Mucosa of stomach (tissue), 1 donor: ENCODE results near the gene SULT2B1.

ENCODE experiments used
- H3K27me3 ChIP-seq: one replicate; pipeline ENCODE4 v1.7.0; 2013; ENCODE audit warnings: mild to moderate bottlenecking, low read length; ENCODE audit not compliant: control insufficient read depth, insufficient read depth
- H3K36me3 ChIP-seq: one replicate; pipeline ENCODE4 v1.7.0; 2013; ENCODE audit warnings: low read length; ENCODE audit not compliant: control insufficient read depth, insufficient read depth
- H3K4me1 ChIP-seq: one replicate; pipeline ENCODE4 v1.7.0; 2013; ENCODE audit warnings: mild to moderate bottlenecking, low read length; ENCODE audit not compliant: control insufficient read depth, insufficient read depth
- H3K4me3 ChIP-seq: one replicate; pipeline ENCODE4 v1.7.0; 2013; ENCODE audit warnings: low read length
- H3K9ac ChIP-seq: one replicate; pipeline ENCODE4 v1.7.0; 2013; ENCODE audit warnings: mild to moderate bottlenecking, low read length, moderate library complexity
- H3K9me3 ChIP-seq: one replicate; pipeline ENCODE4 v1.7.0; 2013; ENCODE audit warnings: mild to moderate bottlenecking, low read length, moderate library complexity; ENCODE audit not compliant: control insufficient read depth
- donor health status: Pancreatic carcinoma.

The SULT2B1 gene

DNA sequence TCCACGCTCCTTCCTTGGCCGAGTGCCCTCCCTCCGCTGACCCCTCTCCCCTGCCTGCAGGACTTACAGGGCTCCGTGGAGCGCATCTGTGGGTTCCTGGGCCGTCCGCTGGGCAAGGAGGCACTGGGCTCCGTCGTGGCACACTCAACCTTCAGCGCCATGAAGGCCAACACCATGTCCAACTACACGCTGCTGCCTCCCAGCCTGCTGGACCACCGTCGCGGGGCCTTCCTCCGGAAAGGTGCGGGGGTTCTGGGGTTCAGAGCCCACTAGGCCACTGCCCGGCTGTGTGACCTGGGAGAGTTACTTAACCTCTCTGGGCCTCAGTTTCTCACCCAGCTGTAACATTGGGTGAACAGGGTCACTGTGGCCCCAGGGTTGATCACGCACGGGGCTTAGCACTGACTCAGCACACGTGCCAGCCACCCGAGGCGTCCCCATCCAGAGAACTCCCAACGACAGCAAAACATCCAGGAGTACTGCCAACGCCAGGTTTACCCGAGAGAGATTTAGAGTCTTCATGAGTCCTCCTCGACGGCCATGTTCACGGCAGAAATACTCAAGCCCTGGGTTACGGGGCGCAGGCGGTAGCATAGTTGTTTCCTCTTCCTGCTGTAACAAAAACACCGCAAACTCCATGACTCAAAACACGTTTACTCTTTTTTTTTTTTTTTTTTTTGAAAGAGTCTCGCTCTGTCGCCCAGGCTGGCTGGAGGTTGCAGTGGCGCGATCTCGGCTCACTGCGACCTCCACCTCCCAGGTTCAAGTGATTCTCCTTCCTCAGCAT is 44.9 kb downstream of the SULT2B1 start:
- no peaks in the 10 kb centered on the region for H3K27me3 ChIP-seq
- H3K36me3 ChIP-seq, result no peaks in the 10 kb centered on the region
- H3K9me3 ChIP-seq, result no peaks in the 10 kb centered on the region
- no peak overlapping the region for H3K9ac ChIP-seq
- H3K4me3 ChIP-seq, result no peak overlapping the region
- H3K4me1 ChIP-seq, result peaks cover 3% of the 10 kb centered on the region

GRCh38 chr19:48598996-48599700 is 47.2 kb downstream of the SULT2B1 start:
- Histone ChIP-seq H3K36me3 (no peaks in the 10 kb centered on the region), H3K27me3 (no peaks in the 10 kb centered on the region)

GRCh38 chr19:48600679-48601417 is 48.9 kb downstream of the SULT2B1 start:
- H3K27me3 ChIP-seq, result no peaks in the 10 kb centered on the region
- H3K4me1 ChIP-seq, result peaks cover 19% of the 10 kb centered on the region
- H3K36me3 ChIP-seq, result no peaks in the 10 kb centered on the region

More at GRCh38 chr19:48598996-48599700, 47.2 kb downstream of the SULT2B1 start:
- H3K9me3 ChIP-seq, result no peaks in the 10 kb centered on the region
- H3K4me1 ChIP-seq, result peaks cover 19% of the 10 kb centered on the region
- H3K4me3 ChIP-seq, result no peak overlapping the region
- no peak overlapping the region for H3K9ac ChIP-seq

DNA sequence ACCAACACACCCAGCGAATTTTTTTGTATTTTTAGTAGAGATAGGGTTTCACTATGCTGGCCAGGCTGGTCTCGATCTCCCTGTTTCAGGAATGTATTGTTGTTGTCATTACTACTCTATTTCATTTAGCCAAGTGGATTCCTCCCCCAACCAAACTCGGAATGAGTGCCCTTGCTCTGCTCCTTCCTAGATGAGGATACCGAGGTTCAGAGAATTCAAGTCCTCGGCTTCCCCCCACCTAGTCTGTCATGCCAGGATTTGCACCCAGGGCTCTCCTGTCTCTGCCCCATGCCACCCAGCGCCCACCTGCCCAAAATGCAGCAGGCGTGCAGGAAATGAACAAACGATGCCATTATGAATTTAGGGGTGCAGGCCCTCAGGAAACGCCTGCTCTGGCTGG is 51.0 kb downstream of the SULT2B1 start:
- Histone ChIP-seq H3K4me1 (peaks cover 19% of the 10 kb centered on the region), H3K27me3 (no peaks in the 10 kb centered on the region), H3K9ac (peak overlapping the region; percentile 2)

More at GRCh38 chr19:48600679-48601417, 48.9 kb downstream of the SULT2B1 start:
- Histone ChIP-seq H3K9ac (no peak overlapping the region), H3K4me3 (no peak overlapping the region), H3K9me3 (no peaks in the 10 kb centered on the region)

DNA sequence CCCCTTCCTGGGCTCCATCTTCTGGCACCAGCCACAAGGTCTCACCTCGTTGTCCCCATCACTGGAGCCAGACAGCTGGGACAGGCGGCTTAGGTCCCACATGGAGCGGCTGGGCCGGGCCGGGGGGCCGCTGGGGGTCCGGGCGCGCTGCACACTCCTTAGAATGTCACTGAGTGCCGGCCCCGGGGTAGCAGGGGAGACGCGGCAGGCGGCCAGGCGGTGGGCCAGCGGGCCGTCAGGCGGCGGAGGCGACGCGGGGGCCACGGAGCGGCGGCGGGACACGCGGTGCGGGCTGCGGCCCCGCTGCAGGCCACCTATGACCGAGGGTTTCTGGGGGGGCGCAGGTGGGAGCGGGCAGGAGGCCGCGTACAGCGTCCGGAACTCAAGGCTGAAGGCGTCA is 51.5 kb downstream of the SULT2B1 start:
- Histone ChIP-seq H3K9ac (no peak overlapping the region), H3K27me3 (no peaks in the 10 kb centered on the region)

More for the DNA sequence above, 51.0 kb downstream of the SULT2B1 start:
- H3K9me3 ChIP-seq, result no peaks in the 10 kb centered on the region
- H3K4me3 ChIP-seq, result no peak overlapping the region
- no peaks in the 10 kb centered on the region for H3K36me3 ChIP-seq

GRCh38 chr19:48603850-48604249 is 51.9 kb downstream of the SULT2B1 start:
- Histone ChIP-seq H3K36me3 (no peaks in the 10 kb centered on the region), H3K4me1 (peaks cover 23% of the 10 kb centered on the region), H3K27me3 (no peaks in the 10 kb centered on the region), H3K4me3 (no peak overlapping the region), H3K9ac (no peak overlapping the region), H3K9me3 (no peaks in the 10 kb centered on the region)

More for the DNA sequence above, 51.5 kb downstream of the SULT2B1 start:
- H3K4me3 ChIP-seq, result no peak overlapping the region
- peaks cover 19% of the 10 kb centered on the region for H3K4me1 ChIP-seq
- no peaks in the 10 kb centered on the region for H3K9me3 ChIP-seq
- H3K36me3 ChIP-seq, result no peaks in the 10 kb centered on the region

GRCh38 chr19:48606463-48607358 is 54.7 kb downstream of the SULT2B1 start, which contains the start of gene SPACA4:
SPACA4 (plus strand) TSS chr19:48606742; CDS start chr19:48606979, 237 bp downstream.
- Histone ChIP-seq H3K36me3 (peaks cover 2% of the 10 kb centered on the region), H3K9ac (no peak within 1 kb of the TSS), H3K4me1 (peaks cover 25% of the 10 kb centered on the region), H3K9me3 (no peaks in the 10 kb centered on the region), H3K4me3 (no peak within 1 kb of the TSS), H3K27me3 (no peaks in the 10 kb centered on the region)

GRCh38 chr19:48607359-48607755 is 55.4 kb downstream of the SULT2B1 start:
- Histone ChIP-seq H3K9me3 (no peaks in the 10 kb centered on the region), H3K36me3 (peaks cover 6% of the 10 kb centered on the region), H3K4me3 (no peak overlapping the region), H3K27me3 (no peaks in the 10 kb centered on the region), H3K9ac (no peak overlapping the region), H3K4me1 (peaks cover 23% of the 10 kb centered on the region)

- H3K27me3 ChIP-seq, result no peaks in the 10 kb centered on the region
- H3K9ac ChIP-seq, result no peak overlapping the region
- H3K9me3 ChIP-seq, result no peaks in the 10 kb centered on the region
- H3K36me3 ChIP-seq, result peaks cover 6% of the 10 kb centered on the region
- no peak overlapping the region for H3K4me3 ChIP-seq
- H3K4me1 ChIP-seq, result peaks cover 19% of the 10 kb centered on the region
These were observed 56.9 kb downstream of the SULT2B1 start for GRCh38 chr19:48608798-48609263.

- no peaks in the 10 kb centered on the region for H3K9me3 ChIP-seq
- no peak overlapping the region for H3K9ac ChIP-seq
- H3K36me3 ChIP-seq, result peaks cover 6% of the 10 kb centered on the region
- H3K27me3 ChIP-seq, result no peaks in the 10 kb centered on the region
- H3K4me3 ChIP-seq, result no peak overlapping the region
- H3K4me1 ChIP-seq, result peaks cover 16% of the 10 kb centered on the region
These were observed 57.7 kb downstream of the SULT2B1 start for GRCh38 chr19:48609571-48610108.

DNA sequence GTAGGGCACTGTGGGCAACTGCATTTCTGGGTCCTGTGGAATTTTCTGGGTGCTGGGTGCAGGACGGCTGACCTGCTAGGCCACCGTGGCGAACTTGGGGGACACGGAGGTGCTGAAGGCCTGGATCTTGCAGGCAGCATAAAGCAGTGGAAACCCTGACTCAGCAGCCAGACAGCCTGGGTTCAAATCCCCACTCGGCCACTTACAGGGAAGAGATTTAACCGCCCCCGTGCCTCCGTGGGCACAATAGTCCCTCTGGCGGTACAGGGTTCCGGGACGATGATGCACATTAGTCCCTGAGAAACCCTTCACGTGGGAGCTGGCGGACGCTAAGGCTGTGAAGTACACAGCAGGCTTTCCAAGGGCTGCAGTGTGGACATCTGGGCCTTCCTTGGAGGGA is 59.9 kb downstream of the SULT2B1 start:
- peaks cover 36% of the 10 kb centered on the region for H3K4me1 ChIP-seq
- no peaks in the 10 kb centered on the region for H3K27me3 ChIP-seq
- peaks cover 26% of the 10 kb centered on the region for H3K36me3 ChIP-seq
- no peak overlapping the region for H3K9ac ChIP-seq
- H3K4me3 ChIP-seq, result no peak overlapping the region
- H3K9me3 ChIP-seq, result no peaks in the 10 kb centered on the region
